ENCODE results near the gene PROX2. TPM values are rescaled to one million over a fixed set of nuclear protein-coding genes. Genes with fewer than 3 reads are reported as not detected.

The PROX2 gene
- total and polyA plus RNA-seq, 5 donors from 2014 or later = 0.21 TPM; not detected in 4

DNA sequence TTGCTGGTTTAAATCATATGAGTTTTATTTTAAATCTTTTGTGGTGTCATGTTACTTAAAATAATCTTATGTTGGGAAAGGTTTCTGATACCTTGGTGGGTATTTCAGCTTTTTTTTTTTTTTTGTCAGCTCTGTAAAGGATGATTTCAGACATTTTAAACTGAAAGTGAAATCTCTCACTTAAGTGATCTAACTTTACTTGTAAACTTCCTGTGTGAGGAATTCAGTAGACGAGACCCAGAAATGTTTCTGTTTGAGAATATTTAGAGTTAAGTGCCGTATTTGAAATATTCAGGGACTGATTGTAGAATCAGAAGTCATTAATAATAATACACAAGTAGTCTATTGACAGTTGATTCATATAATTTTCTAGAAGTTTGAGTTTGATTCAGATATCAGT lies 37.8 kb downstream of the PROX2 start:
- H3K27me3 ChIP-seq (ENCODE audit: control insufficient read depth, insufficient read depth, low read length) = no peaks in the 10 kb centered on the region
- DNase-seq = peak in 2 of 3 donors; percentile 51 to 62
- H3K36me3 ChIP-seq (ENCODE audit: control insufficient read depth, insufficient read depth, low read length) = no peaks in the 10 kb centered on the region
- ATAC-seq (ENCODE audit: low read depth in 2 of 2) = peak; percentile 43 to 46
- Mint-ChIP-seq H3K4me3 (peak overlapping the region; percentile 62 to 94 (median 85)), H3K27ac (peak overlapping the region; percentile 92 to 97 (median 96)), H3K9me3 (no peaks in the 10 kb centered on the region), H3K36me3 (peaks cover 10% of the 10 kb centered on the region), H3K4me1 (peaks cover 52 to 84% (median 64%) of the 10 kb centered on the region in 4 donors), H3K27me3 (no peaks in the 10 kb centered on the region)
- H3K27ac ChIP-seq (ENCODE audit: insufficient read depth, low read length, poor library complexity, severe bottlenecking) = peak overlapping the region; percentile 84
- peak overlapping the region; percentile 83 for H3K4me3 ChIP-seq (ENCODE audit: low read depth, low read length)
- peaks cover 55% of the 10 kb centered on the region for H3K4me1 ChIP-seq (ENCODE audit: control insufficient read depth, insufficient read depth, low read length, poor library complexity, severe bottlenecking)
- H3K9me3 ChIP-seq (ENCODE audit: control insufficient read depth in 2 of 2, low read length in 2 of 2) = no peaks in the 10 kb centered on the region

DNA sequence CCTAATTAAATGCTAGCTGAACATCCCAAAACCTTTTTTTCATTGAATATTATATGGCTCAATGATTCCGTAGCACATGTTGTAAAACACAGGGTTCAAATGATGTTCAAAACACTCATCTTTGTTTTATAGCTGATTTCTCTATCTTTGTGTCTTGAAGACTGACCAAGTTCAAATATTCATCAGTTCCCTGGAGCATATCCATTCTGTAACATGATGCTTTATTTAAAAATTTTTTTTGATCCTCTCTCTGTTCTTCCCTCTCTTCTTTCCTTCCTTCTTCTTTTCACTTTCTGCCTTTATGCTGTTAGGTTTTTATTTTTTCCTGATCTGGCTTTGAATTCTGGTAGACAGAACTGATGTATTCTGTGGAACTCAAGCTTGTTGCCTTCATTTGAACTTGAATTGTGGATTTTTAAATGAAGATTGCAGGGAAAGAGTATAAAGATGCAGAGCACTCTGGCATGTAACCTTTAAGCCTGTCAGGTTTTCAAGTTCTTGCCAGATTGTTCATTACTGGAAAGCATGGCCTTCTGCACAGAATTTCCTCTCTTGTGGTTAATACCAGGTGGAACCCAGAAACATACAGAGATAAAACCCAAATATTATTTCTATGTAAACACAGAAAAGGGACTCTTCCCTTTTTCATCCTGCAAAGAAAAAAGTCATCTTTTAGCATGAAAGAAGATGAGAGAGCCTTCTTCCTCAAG lies 39.5 kb downstream of the PROX2 start:
- peak overlapping the region; percentile 33 for H3K4me3 ChIP-seq (ENCODE audit: low read depth, low read length)
- peak overlapping the region; percentile 84 for H3K27ac ChIP-seq (ENCODE audit: insufficient read depth, low read length, poor library complexity, severe bottlenecking)
- peak in 1 of 2 donors; percentile 20 for ATAC-seq (ENCODE audit: low read depth in 2 of 2)
- H3K36me3 Mint-ChIP-seq = peaks cover 8% of the 10 kb centered on the region
- H3K4me3 Mint-ChIP-seq = peak overlapping the region in 3 of 4 donors; percentile 36 to 85 (median 78)
- peak in 1 of 3 donors; percentile 60 for DNase-seq
- H3K9me3 ChIP-seq (ENCODE audit: control insufficient read depth in 2 of 2, low read length in 2 of 2) = no peaks in the 10 kb centered on the region
- no peaks in the 10 kb centered on the region for H3K9me3 Mint-ChIP-seq
- H3K27ac Mint-ChIP-seq = peak overlapping the region; percentile 91 to 94 (median 92)
- no peaks in the 10 kb centered on the region for H3K27me3 Mint-ChIP-seq
- peaks cover 6% of the 10 kb centered on the region for H3K36me3 ChIP-seq (ENCODE audit: control insufficient read depth, insufficient read depth, low read length)
- H3K4me1 ChIP-seq (ENCODE audit: control insufficient read depth, insufficient read depth, low read length, poor library complexity, severe bottlenecking) = peaks cover 46% of the 10 kb centered on the region
- peaks cover 46 to 70% (median 58%) of the 10 kb centered on the region in 4 donors for H3K4me1 Mint-ChIP-seq
- H3K27me3 ChIP-seq (ENCODE audit: control insufficient read depth, insufficient read depth, low read length) = no peaks in the 10 kb centered on the region

DNA sequence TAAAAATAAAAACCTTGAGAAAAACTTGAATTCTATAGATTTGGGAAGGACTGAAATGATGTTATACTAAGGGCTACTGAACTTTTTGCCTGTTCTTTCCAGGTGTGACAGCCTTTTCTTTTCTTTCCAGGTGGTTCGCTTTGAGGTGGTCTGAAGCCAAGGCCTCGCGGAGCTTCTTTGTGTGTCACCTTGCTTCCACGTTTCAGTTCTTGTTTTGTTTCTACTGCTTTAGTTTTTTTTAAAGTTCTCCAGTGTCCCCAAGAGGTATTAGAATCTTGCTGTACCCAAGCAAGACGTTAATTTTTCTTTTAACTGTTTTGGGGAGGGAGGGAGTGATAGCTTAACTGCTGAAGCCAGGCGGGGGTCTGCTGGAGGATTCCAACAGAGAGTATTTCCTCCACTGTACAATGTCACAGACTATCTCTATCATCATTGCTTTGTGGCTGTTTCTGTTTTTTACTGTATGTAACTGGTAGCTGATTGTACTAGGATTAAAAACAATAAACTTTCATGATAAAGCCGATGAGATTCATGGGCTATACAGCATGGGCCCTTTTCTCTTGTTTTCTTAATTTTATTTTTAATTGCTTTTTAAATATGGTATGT lies 40.2 kb downstream of the PROX2 start:
- ATAC-seq (ENCODE audit: low read depth in 2 of 2) (peak in 1 of 2 donors; percentile 30), DNase-seq (peak in 1 of 3 donors; percentile 2)
- Histone ChIP-seq H3K9me3 (ENCODE audit: control insufficient read depth in 2 of 2, low read length in 2 of 2) (no peaks in the 10 kb centered on the region), H3K4me1 (ENCODE audit: control insufficient read depth, insufficient read depth, low read length, poor library complexity, severe bottlenecking) (peaks cover 40% of the 10 kb centered on the region), H3K27me3 (ENCODE audit: control insufficient read depth, insufficient read depth, low read length) (no peaks in the 10 kb centered on the region), H3K36me3 (ENCODE audit: control insufficient read depth, insufficient read depth, low read length) (peaks cover 12% of the 10 kb centered on the region), H3K4me3 (ENCODE audit: low read depth, low read length) (no peak overlapping the region), H3K27ac (ENCODE audit: insufficient read depth, low read length, poor library complexity, severe bottlenecking) (peak overlapping the region; percentile 84)
- Mint-ChIP-seq H3K9me3 (no peaks in the 10 kb centered on the region), H3K27me3 (no peaks in the 10 kb centered on the region), H3K27ac (peak overlapping the region; percentile 85 to 94 (median 92)), H3K36me3 (peaks cover 9% of the 10 kb centered on the region), H3K4me1 (peaks cover 40 to 64% (median 52%) of the 10 kb centered on the region in 4 donors), H3K4me3 (peak overlapping the region in 3 of 4 donors; percentile 53 to 62 (median 55))

DNA sequence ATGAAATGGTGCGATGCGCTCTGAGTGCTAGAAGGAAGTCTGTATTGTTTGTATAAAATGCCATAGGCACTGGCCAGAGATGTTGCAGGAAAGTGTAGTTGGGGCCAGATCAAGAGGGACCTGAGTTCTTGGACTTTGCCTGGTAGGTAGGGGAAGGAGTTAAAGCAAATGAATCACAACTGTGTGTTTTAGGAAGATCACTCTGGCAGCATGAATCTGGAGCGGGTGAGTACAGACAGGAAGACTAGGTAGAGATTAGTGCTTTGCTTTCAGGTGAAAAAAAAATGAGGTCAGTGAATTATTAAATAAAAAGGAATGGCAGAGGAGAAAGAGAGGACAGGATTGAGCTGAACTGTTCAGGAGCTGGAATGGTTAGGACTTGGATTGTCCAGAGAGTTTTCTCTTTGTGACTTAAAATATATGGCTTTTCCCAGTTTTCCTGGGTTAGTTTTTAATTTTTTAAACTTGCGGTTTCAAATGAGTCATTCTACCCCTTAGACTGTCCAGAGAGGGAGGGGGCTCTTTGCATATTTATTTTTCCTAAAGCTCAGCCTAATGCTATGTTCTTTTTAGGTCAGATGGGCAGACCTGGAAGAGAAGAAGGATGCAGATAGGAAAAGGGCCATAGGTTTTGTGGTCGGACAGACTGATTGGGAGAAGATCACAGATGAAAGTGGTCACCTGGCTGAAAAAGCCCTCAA lies 41.1 kb downstream of the PROX2 start:
- no peaks in the 10 kb centered on the region for H3K27me3 ChIP-seq (ENCODE audit: control insufficient read depth, insufficient read depth, low read length)
- no peak overlapping the region for H3K27ac ChIP-seq (ENCODE audit: insufficient read depth, low read length, poor library complexity, severe bottlenecking)
- DNase-seq (no peak), ATAC-seq (ENCODE audit: low read depth in 2 of 2) (no peak)
- H3K4me1 Mint-ChIP-seq = peaks cover 39 to 55% (median 47%) of the 10 kb centered on the region in 4 donors
- H3K27me3 Mint-ChIP-seq = no peaks in the 10 kb centered on the region
- peaks cover 19% of the 10 kb centered on the region for H3K36me3 ChIP-seq (ENCODE audit: control insufficient read depth, insufficient read depth, low read length)
- H3K4me3 ChIP-seq (ENCODE audit: low read depth, low read length) = no peak overlapping the region
- peaks cover 37% of the 10 kb centered on the region for H3K4me1 ChIP-seq (ENCODE audit: control insufficient read depth, insufficient read depth, low read length, poor library complexity, severe bottlenecking)
- no peaks in the 10 kb centered on the region for H3K9me3 ChIP-seq (ENCODE audit: control insufficient read depth in 2 of 2, low read length in 2 of 2)
- peaks cover 14% of the 10 kb centered on the region for H3K36me3 Mint-ChIP-seq
- H3K27ac Mint-ChIP-seq = peak overlapping the region; percentile 85 to 94 (median 92)
- peak overlapping the region in 3 of 4 donors; percentile 4 to 11 (median 4) for H3K4me3 Mint-ChIP-seq
- no peaks in the 10 kb centered on the region for H3K9me3 Mint-ChIP-seq

DNA sequence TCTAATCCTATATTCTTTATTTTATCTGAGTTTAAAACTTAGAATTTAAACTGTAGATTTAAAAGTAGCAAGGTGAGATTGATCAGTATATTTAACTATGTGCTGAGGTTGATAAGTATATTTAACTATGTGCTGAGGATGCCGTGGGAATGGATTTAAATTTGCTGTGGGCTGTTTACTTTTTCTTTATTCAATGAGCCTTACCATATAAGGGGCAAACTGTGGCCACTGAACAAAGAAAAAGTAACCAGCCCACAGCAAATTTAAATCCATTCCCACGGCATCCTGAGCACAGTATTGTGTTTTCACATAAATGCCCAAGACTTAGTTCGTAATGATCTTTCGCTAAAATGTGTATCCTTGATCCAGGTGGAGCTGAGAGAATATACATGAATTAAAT lies 43.1 kb downstream of the PROX2 start:
- H3K27me3 Mint-ChIP-seq = no peaks in the 10 kb centered on the region
- H3K27ac Mint-ChIP-seq = no peak overlapping the region
- H3K4me3 Mint-ChIP-seq = no peak overlapping the region

DNA sequence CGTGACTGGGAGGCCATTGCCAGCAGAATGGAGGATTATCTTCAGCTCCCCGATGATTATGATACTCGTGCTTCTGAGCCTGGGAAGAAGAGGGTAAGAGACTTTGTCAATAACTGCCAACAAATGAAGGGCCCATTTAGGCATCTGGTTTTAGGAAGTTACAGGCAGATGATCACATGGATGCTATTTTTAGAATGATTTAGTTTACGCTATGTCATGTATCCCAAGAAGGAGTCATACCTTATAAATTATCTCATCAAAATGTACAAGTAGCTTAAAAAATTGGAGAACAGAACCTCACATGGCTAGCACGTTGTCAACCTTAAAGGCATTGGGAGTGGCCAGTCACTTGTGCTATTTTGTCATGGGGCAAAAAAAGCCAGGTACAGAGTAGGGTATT lies 46.7 kb downstream of the PROX2 start:
- peaks cover 36% of the 10 kb centered on the region for H3K36me3 ChIP-seq (ENCODE audit: control insufficient read depth, insufficient read depth, low read length)
- no peaks in the 10 kb centered on the region for H3K4me1 ChIP-seq (ENCODE audit: control insufficient read depth, insufficient read depth, low read length, poor library complexity, severe bottlenecking)
- H3K4me3 Mint-ChIP-seq = no peak overlapping the region
- H3K36me3 Mint-ChIP-seq = peaks cover 34% of the 10 kb centered on the region
- H3K9me3 ChIP-seq (ENCODE audit: control insufficient read depth in 2 of 2, low read length in 2 of 2) = no peaks in the 10 kb centered on the region
- no peaks in the 10 kb centered on the region for H3K9me3 Mint-ChIP-seq
- no peak overlapping the region for H3K4me3 ChIP-seq (ENCODE audit: low read depth, low read length)
- peaks cover 1 to 9% (median 7%) of the 10 kb centered on the region in 4 donors for H3K4me1 Mint-ChIP-seq
- H3K27me3 Mint-ChIP-seq = no peaks in the 10 kb centered on the region
- ATAC-seq (ENCODE audit: low read depth in 2 of 2) (no peak), DNase-seq (no peak)
- H3K27me3 ChIP-seq (ENCODE audit: control insufficient read depth, insufficient read depth, low read length) = no peaks in the 10 kb centered on the region
- peak overlapping the region in 1 of 3 donors; percentile 81 for H3K27ac Mint-ChIP-seq
- no peak overlapping the region for H3K27ac ChIP-seq (ENCODE audit: insufficient read depth, low read length, poor library complexity, severe bottlenecking)

More for the DNA sequence above, 43.1 kb downstream of the PROX2 start:
- ATAC-seq (ENCODE audit: low read depth in 2 of 2) (no peak), DNase-seq (no peak)
- Histone ChIP-seq H3K4me3 (ENCODE audit: low read depth, low read length) (no peak overlapping the region), H3K9me3 (ENCODE audit: control insufficient read depth in 2 of 2, low read length in 2 of 2) (no peaks in the 10 kb centered on the region), H3K27ac (ENCODE audit: insufficient read depth, low read length, poor library complexity, severe bottlenecking) (no peak overlapping the region), H3K36me3 (ENCODE audit: control insufficient read depth, insufficient read depth, low read length) (peaks cover 30% of the 10 kb centered on the region), H3K27me3 (ENCODE audit: control insufficient read depth, insufficient read depth, low read length) (no peaks in the 10 kb centered on the region), H3K4me1 (ENCODE audit: control insufficient read depth, insufficient read depth, low read length, poor library complexity, severe bottlenecking) (peaks cover 28% of the 10 kb centered on the region)
- peaks cover 24% of the 10 kb centered on the region for H3K36me3 Mint-ChIP-seq
- peaks cover 29 to 38% (median 37%) of the 10 kb centered on the region in 4 donors for H3K4me1 Mint-ChIP-seq
- no peaks in the 10 kb centered on the region for H3K9me3 Mint-ChIP-seq

DNA sequence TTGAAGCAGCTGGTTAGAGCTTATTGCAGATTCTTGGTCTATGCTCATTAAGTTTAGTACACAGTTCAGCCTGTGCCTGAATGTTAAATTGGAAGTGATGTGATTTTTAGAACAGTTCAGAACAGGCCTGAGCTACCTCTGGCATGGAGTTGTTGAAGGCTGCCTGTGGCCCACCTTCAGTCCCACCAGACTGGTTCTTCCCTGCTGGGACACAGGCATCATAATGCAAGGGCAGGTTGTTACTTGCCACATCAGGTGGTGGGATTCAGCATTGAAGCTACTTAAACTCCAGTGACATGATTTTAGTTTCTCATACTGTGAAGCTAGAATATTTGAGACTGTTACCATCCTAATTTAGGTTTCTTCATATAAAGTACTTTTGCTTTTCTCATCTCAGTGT lies 49.4 kb downstream of the PROX2 start:
- DNase-seq = no peak
- H3K9me3 ChIP-seq (ENCODE audit: control insufficient read depth in 2 of 2, low read length in 2 of 2) = no peaks in the 10 kb centered on the region
- Mint-ChIP-seq H3K9me3 (no peaks in the 10 kb centered on the region), H3K27ac (peak overlapping the region in 1 of 3 donors; percentile 52), H3K36me3 (peaks cover 44% of the 10 kb centered on the region), H3K27me3 (no peaks in the 10 kb centered on the region), H3K4me3 (no peak overlapping the region), H3K4me1 (peaks cover 0 to 15% (median 6%) of the 10 kb centered on the region in 4 donors)
- no peaks in the 10 kb centered on the region for H3K4me1 ChIP-seq (ENCODE audit: control insufficient read depth, insufficient read depth, low read length, poor library complexity, severe bottlenecking)
- ATAC-seq (ENCODE audit: low read depth in 2 of 2) = no peak
- peaks cover 57% of the 10 kb centered on the region for H3K36me3 ChIP-seq (ENCODE audit: control insufficient read depth, insufficient read depth, low read length)
- H3K4me3 ChIP-seq (ENCODE audit: low read depth, low read length) = no peak overlapping the region
- H3K27me3 ChIP-seq (ENCODE audit: control insufficient read depth, insufficient read depth, low read length) = no peaks in the 10 kb centered on the region
- no peak overlapping the region for H3K27ac ChIP-seq (ENCODE audit: insufficient read depth, low read length, poor library complexity, severe bottlenecking)
